Medulla oblongata (tissue), 1 donor: ENCODE results near the gene NEIL1.
"Not testable (repeated sequence)": the region's sequence is repeated elsewhere in the genome, so short reads cannot be mapped to it uniquely, and the experiment has no call there.

Experiments
- DNase-seq: peaks from one replicate; pipeline ENCODE4 v3.0.0-alpha.2; 2015; ENCODE audit errors: extremely low spot score

Gene NEIL1, protein sequence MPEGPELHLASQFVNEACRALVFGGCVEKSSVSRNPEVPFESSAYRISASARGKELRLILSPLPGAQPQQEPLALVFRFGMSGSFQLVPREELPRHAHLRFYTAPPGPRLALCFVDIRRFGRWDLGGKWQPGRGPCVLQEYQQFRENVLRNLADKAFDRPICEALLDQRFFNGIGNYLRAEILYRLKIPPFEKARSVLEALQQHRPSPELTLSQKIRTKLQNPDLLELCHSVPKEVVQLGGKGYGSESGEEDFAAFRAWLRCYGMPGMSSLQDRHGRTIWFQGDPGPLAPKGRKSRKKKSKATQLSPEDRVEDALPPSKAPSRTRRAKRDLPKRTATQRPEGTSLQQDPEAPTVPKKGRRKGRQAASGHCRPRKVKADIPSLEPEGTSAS

DNA sequence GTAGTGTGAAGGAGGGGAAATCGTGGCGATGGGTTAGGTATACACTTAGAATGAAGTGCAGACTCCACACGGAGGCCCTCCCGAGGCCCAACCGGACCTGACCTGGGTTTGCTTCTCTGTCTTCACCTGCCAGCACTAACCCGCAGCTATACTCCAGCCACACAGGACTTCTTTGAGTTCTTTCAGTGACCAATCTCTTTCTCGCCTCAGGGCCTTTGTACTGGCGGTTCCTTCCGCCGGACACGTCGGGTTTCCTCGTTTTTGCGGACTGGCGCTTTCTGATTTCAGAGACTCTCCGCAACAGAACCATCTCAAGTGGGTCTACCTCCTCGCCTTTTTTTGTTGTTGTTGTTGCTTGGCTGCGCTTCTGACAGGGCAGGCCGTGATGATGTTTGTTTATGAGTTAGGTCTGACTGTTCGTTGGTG, at the start of gene NEIL1:
TSS of gene NEIL1 (plus strand) at position 244 of the 426 bp plus-strand sequence. CDS start 1,867 bp downstream, outside the sequence.
- peak; percentile 7 for DNase-seq

DNA sequence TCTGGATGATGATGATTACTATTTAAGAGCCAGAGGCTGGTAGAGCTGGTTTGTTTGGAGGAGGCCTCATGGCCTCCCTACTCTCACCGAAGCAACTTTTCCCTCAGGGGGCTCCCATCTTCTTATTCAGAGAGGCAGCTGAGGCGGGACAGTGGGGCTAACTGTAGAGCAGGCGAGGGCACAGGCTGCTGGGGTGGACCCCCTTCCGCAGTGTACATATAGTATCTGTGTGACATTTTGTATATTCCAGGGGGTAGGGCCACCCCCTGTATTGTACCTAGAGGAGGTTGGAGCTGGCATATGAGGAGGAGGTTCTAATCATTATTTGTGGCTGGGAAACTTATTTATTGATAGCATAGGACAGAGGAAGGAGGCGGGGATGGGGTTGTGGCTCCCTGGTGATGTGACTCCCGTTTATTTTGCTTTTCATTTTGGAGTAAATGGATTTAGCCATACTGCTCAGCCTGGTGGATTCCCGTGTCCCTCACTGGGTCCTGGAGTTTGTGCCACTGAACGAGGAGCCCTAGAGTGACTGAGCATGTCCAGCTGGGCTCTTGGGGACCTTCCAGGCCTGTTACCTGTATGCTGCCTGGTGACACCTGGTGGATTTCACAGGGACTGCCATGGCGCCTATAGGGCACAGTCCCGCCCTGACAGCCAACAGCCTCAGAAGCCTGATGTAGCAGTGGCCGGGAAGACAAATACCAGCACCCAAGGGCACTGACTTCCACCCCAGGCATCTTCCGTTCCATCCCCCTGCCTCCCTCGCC, 48.1 kb upstream of the NEIL1 start:
- DNase-seq: not testable (repeated sequence)

DNA sequence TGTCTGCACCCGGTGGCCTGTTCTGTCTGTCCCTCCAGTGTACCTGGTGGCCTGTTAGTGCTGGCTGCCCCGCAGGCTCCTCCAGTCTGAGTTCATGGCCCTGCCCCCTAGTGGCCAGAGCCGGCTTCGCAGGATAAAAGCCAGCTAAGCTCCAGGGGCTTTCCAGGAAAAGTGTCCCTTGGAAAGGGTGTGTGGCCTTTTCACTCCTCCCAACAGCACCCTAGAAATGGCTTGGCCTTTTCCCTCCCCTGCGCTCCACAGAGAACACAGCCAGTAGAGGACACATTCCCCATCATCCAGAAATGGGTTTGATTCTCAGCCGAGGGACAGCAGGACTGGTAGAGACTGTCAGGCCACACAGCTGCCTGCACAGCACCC, 47.5 kb upstream of the NEIL1 start:
- DNase-seq: not testable (repeated sequence)

DNA sequence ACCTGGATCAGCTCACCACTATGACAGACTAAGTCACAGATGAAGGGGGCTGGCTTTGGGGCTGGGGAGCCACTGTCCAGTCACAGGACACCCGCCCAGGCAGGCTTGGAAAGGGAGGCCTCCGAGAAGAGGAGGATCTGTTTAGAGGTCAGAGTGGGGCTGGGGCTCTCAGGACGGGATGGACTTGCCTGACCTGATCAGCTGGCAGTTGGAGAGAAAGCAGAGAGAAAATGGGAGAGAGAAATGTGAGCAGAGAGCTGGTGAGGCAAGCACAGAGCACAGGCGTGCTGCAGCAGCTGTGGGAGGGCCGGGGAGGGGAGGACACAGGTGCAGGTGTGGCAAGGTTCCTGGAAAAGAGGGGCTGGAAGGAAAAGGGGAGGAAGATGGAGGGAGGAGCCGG, 46.8 kb upstream of the NEIL1 start:
- not testable (repeated sequence) for DNase-seq

DNA sequence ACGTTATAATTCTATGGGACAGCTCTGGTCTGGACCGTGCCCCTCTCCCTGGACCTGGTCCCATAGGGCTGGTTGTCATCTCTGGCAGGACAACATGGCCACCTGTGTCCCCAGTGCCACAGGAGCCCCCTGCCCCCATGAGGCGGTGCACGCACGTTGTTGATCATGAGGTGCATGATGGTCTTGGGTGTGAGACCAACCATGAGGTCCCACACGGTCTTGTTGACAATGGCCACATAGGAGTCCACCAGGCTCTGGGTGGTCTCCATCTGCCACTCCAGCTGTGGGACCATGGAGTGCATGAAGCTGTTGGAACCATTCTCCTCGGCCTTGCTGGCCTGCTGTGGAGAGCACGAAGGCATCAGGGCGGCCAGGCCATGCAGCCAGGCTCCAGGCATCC, 44.5 kb upstream of the NEIL1 start:
- no peak for DNase-seq

DNA sequence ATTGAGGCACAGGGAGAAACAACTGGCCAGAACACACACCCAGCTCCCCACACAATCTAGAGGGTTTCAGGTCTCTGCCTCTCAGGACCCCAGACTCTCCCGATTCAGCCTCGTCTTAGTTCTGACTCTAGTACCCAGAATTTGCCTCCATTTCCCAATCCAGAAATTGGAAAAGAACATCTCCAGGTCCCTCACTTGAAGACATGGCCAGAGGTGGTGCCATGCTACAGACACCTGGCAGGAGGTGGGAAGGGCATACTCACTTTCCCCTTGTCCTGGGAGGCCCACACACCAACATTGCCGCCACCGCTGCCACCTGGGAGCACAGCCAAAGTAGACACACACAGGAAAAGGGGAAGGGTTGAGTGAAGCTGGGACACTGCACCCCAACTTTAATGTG, 44.1 kb upstream of the NEIL1 start:
- not testable (repeated sequence) for DNase-seq

DNA sequence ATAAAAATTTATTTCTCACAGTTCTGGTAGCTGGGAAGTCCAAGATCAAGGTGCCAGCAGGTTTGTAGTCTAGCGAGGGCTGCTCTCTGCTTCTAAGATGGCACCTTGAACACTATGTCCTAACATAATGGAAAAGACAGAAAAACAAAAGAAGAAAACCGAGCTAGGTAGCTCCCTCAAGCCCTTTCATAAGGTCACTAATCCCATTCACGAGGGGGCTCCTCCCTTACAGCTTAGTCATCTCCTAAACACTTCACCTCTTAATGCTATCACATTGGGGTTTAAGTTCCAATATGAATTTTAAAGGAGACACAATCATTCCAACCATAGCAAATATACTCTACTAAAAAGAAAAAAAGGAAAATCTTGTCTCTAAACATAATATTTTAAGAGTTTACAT, 40.7 kb upstream of the NEIL1 start:
- DNase-seq: no peak

DNA sequence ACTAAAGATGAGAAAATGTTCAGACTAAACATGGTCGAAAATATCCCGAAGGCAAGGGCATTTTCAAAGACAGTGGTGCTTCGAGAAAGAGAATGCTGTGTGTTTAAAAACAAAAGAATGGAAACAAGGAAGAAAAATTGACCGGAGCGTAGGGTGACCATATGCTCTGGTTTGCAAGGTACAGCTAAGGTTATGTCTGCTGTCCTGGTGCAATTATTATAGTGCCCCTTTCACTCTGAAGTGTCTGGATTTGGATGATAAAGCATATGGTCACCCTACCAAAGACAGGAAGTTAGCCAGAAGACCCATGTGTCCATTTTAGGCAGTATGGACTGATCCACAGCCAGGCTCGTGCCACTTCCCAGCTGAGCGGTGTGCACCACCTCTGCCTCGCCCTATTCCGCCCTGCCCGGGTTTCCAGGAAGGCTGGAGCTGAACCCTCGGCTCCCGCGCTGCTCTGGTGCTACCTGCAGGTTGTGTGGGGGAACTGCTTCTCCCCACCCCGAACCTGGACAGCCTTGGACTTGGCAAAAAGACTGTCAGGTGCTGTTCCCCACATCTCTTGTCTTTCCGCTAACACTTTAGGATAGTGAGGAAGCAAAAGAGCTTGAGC, 39.0 kb upstream of the NEIL1 start:
- no peak for DNase-seq

DNA sequence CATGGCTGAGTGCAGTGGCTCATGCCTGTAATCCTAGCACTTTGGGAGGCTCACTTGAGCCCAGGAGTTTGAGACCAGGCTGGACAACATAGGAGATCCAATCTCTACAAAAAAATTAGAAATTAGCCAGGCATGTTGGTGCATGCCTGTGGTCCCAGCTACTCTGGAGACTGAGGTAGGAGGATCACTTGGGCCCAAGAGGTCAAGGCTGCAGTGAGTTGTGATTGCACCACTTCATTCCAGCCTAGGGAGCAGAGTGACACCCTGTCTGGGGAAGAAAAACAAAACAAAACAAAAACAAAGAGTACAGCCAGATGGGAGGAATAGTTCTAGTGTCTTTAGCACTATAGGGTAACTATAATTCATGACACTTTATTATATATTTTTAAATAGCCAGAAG, 37.1 kb upstream of the NEIL1 start:
- no peak for DNase-seq

DNA sequence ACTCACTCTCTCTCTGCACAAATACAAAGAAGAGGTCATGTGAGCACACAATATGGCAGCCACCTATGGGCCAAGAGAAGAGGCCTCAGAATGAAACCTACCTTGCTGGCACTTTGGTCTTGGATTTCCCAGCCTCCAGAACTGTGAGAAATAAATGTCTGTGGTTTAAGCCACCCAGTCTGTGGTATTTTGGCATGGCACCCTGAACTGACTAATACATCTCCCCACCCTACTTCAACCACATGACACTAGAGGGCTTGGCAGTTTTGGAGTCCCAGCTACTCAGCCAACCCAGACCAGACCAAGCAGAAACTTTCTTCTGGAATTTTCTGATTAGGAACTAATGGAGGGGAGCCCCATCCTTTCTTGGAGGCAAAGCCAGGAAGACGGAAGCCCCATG, 34.3 kb upstream of the NEIL1 start:
- not testable (repeated sequence) for DNase-seq

DNA sequence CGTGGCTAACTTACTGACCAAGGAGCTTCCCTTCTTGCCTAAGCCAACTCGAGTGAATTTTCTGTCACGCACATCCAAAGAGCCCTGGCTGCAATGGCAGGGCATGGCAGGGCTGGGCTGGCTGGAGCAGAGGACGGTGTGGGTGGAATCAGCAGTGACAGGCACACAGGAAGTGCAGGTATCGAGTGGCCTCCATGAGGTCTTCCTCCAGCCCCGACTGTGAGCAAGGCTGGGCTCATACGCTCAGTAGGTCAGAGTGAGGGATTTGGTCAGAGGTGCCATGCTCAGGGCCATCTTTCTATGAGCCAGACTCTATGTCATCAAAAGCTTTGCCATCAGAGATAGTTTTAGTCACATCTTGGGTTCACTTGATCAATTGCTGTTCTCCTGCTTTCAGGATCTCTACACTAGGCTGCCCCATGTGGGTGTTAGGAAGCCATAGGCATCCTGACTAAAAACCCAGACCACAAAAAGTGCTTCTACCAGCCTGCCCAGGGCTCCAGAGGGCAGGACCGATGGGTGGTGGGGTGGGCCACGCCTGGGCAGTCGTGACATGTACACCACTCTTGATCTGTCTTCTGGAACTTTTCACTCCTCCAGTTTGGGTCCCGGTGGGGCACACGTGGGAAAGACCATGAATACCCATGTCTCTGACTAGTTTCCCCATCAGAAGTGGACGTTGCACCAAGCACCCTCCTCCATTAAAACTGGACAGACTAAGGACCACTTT, 33.6 kb upstream of the NEIL1 start:
- DNase-seq: no peak

DNA sequence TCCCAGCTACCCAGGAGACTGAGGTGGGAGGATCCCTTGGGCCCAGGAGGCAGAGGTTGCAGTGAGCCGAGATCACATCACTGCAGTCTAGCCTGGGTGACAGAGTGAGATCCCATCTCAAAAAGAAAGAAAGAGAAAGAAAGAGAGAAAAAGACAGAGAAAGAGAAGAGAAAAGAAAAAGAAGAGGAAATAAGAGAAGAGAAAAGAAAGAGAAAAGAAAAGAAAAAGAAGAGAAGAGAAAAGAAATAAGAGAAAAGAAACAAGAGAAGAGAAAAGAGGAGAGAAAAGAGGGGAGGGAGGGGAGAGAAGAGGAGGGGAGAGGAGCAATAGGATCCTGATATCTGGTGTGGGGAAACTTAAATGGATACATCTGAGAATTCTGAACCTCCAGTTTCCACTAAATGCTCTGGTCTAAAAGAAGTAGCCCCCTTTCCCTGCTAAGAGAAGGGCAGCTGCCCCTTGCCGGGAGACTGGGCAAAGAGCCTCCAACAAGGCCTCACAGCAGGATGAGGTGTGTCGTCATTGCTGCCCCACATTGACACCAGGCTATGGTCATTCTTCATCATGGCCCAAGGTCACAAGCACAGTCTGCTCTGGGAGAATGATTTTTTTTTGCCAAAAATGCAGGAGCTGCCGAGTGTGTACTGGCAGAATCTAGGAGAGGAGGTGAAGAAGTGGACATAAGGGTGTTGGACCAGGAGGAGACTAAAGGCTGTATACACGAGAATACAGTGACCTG, 32.1 kb upstream of the NEIL1 start:
- no peak for DNase-seq

DNA sequence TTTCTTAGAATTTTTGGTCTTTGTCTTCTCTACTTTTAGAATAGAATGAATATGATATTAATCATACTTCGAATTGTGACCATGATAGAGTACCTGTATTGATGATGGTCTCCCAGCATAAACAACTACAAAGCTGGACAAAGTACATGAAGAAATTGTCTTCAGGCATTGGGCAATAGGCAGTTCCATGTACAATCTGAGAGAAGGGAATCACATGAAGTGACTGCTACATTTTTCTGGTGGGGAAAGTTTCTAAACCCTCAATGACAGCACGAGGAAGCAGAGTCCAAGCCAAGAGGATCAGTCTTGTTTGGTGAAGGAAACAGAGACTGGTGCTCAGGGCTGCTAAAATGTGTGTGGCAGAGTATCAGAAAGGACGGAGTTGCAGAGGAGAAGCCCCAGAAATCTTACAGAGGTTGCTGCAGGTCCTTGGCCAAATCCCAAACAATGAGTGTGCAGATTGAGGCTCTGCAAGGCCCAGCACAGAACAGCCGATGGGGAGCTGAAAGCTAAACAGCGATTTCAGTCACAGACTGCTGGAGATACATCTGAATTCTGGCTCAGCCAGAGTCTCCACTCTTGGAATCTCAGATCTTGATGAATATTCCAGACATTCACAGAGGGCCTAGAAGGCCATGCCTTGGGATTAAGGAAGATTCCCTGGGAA, 27.5 kb upstream of the NEIL1 start:
- not testable (repeated sequence) for DNase-seq

DNA sequence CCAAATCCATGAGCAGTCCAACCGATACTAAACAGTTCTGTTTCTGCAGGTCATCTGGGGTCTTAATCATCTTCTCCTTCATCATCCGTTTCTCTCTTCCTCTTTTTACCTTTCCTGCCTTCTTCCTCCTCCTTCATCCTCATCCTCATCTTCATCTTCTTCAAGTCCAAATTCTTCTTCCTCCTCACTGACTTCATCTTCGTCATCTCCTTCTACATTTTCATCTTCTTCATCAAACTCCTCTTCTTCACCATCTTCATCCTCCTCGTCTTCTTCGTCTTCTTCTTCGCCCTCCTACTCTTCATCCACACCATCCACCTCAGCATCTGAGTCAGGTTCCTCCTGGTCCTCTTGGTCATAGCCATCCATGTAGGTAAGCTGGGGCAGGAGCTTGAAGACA, 25.1 kb upstream of the NEIL1 start:
- DNase-seq: no peak

DNA sequence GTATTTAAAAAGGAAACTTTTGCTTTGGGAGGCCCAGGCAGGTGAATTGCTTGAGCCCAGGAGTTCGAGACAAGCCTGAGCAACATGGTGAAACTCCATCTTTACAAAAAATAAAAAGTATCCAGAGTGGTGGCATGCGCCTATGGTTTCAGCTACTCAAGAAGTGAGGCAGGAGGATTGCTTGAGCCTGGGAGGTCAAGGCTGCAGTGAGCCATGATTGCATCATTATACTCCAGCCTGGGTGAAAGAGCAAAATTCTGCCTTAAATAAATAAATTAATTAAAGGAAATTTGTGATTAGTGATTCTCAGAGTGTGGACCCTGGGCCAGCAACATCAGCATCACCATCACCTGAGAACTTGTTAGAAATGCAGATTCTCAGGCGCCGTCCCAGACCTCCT, 20.9 kb upstream of the NEIL1 start:
- DNase-seq: no peak

DNA sequence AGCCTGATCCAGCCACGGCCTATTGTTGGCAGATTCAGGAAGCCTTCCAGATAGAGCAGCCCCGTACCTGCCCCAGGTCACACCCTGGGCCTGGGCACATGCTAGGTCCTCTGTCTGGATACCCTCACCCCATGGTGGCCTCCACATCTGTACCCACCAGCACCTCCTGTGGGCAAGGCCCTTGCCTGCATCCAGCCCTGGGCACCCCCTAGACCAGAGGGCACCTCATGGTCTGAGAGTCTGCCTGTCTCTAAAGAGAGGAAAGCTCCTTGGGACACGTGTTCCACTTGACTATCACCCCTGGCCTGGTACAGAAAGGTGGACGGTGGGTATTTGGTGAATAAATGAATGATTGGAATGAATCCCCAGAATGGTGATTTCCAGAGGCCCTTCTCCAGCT, 19.8 kb upstream of the NEIL1 start:
- DNase-seq: no peak

DNA sequence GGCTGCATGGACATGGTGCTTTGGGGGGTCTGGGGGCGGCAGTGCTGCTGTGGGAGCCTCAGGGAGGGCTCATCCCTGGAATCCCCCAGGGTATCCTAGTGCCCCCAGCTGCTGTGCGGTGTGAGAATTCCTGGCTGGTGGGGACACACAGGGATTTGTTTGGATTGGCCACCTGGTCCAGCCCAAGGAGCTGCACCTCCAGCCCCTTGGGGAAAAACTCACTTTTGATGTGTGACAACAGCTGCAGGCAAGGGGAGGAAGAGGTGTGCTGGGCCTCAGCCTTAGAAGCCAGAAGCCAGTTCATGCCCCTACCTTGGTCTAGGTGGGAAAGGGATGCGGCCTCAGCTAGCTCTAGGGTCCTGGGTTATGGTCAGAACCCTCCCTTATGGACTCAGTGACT, 19.3 kb upstream of the NEIL1 start:
- no peak for DNase-seq

DNA sequence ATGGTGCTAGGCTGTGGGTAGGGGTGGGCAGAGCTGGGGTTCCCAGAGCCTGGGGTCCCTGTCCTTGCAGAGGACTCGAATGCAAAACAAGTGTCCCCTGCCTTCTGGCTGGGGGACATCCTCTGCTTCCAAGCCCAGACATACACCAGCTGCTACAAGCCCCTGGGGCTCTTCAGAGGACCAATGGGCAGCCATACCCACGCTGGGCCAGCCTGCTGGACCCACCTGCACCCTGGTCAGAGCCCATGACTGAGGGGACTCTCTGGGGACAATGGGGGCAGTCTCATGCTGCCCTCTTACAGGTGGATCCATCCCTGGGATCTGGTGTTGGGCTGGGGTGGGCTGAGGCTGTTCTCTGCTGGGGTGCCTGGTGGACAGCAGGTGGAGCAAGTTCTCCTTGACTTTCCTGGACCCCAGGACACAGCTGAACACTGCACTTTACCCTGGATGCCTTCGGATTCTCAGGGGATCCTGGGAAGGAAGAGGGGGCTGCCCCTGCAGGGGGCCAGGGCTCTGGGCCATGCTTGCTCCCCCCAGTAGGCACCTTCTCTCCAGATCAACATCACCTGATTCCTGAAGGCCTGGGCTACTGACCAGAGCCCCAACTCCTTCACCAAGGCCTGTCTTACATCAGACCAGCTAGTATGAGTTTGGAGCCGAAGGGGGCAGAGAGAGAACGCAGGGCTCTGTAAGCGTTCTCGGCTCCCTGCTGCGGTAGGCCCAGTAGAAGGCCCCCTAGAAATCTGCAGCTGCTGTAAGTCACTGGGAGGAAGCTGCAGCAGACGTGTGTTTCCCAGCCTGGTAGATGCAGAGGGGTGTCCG, 18.1 kb upstream of the NEIL1 start:
- DNase-seq: no peak

DNA sequence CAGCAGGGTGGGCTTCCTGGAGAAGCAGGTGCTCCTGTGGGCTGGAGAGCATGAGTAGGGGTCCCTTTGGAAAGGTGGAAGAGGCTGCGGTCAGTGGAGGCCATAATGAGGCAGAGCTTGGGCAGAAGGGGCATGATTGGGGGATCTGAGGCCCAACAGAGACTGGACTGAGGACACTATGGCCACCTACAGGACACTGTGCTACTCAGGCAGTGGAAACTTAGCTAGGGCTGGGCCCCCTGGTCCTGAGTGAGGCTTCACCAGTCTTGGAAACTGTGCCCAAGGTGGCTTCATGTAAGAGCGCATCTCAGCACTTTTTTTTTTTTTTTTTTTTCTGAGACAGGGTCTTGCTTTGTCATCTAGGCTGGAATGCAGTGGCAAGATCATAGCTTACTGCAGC, 17.3 kb upstream of the NEIL1 start:
- DNase-seq: no peak

DNA sequence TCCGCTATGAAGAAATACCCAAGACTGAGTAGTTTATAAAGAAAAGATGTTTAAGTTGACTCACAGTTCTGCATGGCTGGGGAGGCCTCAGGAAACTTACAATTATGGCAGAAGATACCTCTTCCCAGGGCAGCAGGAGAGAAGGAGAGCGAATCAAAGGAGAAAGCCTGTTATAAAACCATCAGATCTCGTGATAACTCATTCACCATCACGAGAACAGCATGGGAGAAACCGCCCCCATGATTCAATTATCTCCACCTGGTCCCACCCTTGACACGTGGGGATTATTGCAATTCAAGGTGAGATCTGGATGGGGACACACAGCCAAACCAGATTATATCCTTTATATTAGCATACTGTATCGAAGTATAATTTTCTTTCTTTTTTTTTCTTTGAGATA, 14.7 kb upstream of the NEIL1 start:
- not testable (repeated sequence) for DNase-seq
